HG03354 (cell line): ENCODE measurements around the gene TK1.
"Not testable (repeated sequence)": the region's sequence is repeated elsewhere in the genome, so short reads cannot be mapped to it uniquely, and the experiment has no call there.

Experiments
- ATAC-seq: cut with Tn5 transposase; IDR thresholded peaks from one replicate; pipeline ENCODE4 v1.9.1; 2021; ENCODE audit warnings: mild to moderate bottlenecking; ENCODE audit not compliant: unreplicated experiment, poor library complexity, severe bottlenecking

TK1 gene, protein sequence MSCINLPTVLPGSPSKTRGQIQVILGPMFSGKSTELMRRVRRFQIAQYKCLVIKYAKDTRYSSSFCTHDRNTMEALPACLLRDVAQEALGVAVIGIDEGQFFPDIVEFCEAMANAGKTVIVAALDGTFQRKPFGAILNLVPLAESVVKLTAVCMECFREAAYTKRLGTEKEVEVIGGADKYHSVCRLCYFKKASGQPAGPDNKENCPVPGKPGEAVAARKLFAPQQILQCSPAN

DNA sequence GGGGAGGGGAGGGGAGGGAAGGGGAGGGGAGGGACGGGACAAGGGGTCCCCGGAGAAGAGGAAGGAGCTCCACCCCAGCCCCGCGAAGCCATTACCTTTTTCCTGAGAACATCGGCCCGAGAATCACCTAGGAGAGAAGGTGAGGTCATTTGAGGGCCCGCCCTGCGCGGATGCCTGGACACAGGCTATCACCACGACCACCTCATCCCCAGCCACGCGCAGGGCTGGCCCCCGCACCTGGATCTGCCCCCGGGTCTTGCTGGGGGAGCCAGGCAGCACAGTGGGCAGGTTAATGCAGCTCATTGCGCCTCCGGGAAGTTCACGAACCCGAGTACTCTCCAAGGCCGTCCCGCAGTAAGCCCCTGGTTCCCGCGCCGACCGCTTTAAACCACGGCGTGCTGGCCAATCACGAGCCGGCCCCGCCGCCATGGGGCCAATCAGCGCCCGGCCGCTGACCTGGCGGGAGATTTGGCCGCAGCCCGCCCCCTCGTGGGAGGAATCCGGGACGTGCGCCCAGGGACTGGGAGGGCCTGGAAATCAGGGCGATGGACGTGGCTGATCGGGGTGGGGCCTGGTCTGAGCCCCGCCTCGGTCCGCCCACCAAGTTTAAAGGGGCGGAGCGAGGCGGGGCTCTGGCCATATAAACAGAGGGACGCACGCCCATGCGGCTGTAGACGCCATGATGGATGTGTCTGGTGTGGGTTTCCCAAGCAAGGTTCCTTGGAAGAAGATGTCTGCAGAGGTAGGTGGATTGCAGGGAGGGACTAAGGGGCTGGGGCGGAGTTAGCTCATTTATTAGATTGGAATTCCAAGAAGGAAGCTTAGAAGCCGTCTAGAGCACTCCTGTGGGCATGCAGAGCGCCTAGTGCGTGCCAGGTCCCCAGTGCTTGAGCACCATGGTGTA, at the start of gene TK1, which contains the start of gene AFMID:
Gene TK1 (minus strand): TSS at position 361 of the 904 bp plus-strand sequence. CDS start 58 bp downstream, at position 303.
Gene AFMID (plus strand): TSS at position 671 of the 904 bp plus-strand sequence. CDS start 9 bp downstream, at position 680.
- peak; percentile 93 for ATAC-seq

DNA sequence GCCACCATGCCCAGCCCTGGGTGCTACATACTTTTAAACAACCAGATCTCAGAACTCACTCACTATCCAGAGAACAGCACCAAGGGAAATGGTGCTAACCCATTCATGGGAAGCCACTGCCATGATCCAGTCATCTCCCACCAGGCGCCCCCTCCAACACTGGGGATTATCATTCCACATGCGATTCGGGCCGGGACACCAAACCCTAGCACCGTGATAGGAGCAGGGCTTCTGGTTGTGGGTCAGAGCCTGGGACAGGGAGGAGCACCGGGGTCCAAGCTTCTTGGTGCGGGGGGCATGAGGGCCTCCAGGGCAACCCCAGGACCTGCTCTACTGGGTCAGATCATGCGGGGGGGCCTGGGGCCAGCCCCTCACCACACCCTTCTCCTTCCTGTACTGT, 49.0 kb upstream of the TK1 start:
- ATAC-seq: no peak

DNA sequence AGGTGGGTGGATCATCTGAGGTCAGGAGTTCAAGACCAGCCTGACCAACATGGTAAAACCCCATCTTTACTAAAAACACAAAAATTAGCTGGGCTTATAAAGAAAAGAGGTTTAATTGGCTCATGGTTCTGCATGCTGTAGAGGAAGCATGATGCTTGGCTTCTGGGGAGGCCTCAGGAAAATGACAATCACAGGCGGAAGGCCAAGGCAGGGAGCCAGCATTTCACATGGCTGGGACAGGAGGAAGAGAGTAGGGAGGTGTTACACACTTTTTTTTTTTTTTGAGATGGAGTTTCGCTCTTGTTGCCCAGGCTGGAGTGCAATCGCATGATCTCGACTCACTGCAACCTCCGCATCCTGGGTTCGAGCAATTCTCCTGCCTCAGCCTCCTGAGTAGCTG, 48.2 kb upstream of the TK1 start:
- not testable (repeated sequence) for ATAC-seq

DNA sequence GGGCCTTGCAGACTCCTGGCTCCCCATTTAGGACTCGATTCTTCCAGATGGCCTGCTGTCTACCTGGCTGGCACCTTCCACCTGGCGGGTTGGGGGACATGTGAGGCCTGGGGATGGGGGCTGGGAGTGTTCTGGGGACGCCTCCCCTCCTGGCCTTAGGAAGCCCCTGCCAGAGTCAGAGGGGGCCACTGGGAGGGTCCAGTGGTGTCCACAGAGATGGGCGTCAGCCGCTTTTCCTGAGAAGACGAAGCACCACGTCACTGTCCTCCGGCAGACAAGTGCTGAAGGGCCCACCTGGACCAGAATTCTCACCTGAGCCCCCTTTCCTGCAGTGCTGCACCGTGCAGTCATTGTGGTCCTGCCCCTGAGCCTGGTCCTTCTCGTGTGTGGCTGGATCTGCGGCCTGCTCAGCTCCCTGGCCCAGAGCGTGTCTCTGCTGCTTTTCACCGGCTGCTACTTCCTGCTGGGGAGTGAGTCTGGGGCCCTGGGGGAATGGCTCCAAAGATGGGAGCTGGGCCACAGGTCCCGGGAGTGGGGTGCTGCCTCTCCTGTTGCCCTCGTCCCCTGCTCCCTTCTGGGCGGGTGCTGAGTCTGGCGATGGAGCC, 47.5 kb upstream of the TK1 start:
- ATAC-seq: no peak

DNA sequence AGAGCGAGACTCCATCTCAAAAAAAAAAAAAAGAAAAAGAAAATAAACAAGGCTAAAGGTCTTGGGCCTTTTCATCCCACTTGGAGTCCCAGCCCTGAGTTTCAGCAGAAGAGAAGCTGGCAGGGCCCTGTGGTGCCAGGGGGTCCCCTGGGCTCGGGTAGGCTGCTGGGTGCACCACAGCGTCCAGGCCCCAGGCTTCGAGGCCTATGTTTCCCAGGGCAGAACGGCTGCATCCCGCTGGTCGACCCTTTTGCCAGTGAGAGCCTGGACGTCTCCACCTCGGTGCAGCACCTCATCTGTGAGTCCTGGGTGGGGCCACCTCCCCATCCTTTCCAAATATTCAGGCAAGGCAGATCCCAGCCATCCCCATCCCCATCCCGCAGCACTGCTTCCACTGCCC, 46.8 kb upstream of the TK1 start:
- ATAC-seq: no peak

DNA sequence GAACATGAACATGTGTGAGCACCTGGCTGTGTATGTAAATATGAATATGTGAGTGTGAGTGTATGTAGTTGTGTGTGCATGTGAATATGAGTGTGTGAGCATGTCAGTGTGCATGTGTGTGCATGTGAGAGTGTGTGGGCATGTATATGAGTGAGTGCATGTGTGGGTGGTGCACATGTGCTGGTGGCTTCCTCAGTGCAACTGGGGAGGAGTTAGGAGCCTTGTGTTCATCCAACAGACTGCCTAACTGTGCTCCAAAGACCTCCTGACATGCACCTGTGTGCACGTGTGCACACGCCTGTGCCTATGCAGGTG, 46.0 kb upstream of the TK1 start:
- ATAC-seq: no peak

DNA sequence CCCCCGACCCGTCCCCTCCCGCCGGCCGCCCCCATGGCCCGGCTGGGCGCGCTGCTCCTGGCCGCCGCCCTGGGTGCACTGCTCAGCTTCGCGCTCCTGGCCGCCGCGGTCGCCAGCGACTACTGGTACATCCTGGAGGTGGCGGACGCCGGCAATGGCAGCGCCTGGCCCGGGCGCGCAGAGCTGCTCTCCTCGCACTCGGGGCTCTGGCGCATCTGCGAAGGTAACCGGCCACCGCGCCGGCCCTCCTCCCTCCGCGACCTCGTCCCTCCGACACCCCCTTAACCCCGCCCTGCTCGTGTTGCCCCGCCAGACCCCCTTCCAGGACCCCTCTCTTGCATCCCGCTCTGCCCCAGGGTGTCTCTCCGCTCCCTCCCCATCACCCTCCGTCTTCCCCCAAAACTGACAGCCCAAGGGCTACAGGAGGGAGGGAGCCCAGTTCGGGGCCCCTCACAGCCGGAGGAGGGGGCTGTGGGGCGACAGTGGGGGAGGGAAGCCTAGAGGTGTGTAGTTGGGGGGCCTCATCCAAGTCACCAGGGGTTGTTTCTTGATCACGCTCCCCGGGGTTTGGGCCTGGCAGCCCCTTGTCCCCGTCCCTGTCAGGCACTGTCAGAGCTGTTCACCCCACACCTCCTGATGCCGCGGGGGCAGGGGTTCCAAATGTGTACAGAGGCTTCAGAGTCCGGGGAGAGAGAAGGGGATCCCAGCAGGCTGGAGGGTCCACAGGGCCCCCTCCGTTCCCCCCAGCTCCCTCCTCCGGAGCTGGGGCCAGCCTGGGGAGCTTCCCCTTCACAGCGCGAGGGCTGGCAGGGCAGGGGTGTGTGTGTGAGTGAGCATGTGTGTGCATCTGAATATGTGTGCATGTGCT, 45.4 kb upstream of the TK1 start:
- ATAC-seq: no peak

DNA sequence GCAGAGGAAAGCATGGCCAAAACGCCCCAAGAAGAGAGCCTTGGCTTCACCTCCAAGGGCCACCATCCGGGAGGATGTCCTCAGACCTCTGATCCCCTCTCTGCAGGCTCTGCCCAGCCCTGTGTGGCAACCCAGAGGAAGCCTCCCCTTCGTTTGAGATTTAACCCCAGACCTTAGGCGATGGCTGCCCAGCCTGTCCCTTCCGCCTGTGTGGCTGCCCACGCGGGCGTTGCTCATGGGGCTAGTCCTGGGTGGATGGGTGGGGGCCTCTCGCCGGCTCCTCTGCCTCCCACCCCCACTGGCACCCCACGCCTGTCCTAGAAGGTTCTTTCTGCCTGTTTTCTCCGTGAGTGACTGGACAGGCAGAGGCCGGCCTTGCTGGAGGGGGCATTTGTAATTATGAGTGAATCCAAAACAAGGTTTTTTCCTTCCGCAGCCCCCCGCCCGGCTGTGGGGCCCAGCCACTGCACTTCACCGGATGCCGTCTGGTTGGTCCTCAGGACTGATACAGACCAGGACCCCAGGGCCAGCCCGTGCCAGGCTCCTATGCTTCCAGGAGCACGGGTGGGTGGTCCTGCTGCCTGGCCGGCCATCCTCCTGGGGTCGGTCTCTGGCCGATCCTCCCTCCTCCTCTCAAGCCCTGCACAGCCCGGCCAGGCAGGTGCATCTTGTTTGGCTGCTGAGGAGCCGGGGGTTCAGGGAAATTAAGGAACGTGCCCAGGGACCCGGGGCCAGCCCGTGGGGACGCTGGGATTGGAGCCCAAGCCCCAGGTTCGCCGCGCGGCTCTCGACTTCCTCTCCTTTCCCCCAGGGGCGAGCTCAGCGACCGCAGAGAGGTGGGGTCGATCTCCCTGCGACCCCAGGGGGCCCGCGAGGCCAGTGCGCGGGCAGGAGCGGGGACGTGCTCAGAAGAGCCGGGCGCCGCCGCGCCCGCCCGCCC, 44.4 kb upstream of the TK1 start, which contains the start of gene TMEM235:
Gene TMEM235 (plus strand): TSS at position 636 of the 940 bp plus-strand sequence. CDS start 393 bp downstream, outside the sequence.
- no peak for ATAC-seq

DNA sequence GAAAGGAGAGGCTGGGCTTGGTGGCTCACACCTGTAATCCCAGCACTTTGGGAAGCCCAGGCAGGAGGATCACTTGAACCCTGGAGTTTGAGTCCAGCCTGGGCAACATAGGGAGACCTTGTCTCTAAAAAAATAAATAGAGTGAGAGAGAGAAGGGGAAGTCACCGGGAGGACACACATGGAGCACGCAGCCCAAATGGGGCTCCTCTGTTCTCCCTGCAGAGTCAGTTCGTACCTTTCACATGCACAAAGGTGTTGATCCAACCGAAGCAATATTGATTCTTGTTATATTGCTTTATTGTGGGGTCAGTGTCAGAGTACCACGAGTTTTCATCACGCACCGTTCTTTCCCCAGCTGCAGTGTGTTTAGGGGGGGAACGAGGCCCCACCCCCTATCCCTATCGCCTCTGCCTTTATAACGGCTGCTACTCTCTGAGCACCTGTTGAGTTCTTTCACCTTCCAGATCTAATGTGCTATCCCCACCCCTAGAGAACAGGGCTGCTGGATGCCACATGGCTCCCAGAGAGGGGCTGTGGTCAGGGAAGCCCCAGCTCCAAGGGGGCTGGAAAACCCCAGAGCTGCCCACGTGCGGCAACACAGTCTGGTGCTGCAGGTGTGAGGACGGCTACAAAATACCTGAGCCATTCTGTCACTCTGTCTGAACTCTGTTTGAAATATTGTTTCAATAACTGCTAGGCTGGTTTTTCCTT, 43.6 kb upstream of the TK1 start:
- no peak for ATAC-seq

DNA sequence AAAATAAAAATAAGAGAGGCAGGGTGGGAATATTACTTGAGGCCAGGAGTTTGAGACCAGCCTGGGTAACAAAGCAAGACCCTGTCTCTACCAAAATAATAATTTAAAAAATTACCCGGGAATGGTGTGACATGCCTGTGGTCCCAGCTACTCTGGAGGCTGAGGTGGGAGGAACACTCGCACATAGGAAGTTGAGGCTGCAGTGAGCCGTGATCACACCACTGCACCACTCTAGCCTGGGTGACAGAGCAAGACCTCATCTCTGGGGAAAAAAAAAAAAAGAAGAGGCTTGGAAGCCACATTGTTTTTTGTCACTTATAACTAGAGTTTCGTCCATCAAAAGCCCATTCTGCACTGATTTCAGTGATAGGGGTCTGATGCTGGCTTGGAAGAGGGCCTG, 41.3 kb upstream of the TK1 start:
- ATAC-seq: no peak

DNA sequence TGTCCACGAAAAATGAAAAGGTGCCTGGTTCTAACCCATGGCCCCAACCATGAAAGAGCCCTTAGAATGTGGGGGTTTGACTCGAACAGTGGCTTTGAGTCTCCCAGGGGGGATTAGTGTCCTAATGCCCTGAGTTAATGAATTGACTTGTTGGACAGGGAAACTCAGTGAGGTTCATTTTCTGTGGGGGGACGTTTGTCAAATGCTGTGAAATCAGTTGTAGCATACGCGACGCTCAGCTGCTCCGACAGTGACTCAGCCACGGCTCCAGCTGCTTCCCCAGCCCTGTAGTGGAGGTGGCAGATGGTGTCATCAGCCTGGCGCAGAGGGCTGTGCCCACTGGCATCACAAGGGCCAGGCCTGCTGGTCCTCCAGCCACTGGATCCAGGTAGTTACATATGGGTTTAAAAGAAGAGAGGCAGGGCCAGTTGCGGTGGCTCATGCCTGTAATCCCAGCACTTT, 40.6 kb upstream of the TK1 start:
- no peak for ATAC-seq

DNA sequence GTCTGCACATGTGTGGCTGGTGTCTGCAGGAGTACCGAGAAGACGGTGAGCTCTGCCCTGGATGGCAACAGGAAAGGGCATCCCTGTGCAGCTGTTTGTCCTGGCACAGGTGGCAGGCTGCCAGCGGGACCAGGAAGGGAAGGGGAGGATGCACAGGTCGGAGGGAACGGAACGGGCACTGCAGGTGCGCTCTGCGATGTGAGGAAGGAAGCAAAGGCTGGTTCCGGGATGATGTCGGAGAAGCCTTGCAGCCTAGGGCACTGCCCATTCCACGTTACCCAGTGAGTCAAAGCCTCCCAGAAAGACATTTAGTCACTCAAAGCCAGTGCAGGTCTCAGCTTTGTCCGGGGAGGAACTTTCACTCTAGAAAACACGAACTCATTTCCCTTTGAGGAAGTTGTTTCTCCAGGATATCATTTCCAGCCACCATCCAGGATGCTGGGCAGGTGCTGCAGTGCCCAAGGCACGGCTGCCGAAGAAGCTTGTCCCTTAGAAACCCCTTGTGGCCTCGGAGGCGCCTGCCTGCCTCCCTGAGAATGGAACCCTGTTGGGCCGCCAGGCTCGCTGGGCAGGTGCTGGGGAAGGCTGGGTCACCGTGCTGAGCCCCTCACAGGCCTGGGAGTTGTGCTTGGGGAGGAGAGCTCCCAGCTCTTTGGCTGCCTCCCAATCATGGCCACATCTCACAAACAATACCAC, 40.1 kb upstream of the TK1 start:
- no peak for ATAC-seq

DNA sequence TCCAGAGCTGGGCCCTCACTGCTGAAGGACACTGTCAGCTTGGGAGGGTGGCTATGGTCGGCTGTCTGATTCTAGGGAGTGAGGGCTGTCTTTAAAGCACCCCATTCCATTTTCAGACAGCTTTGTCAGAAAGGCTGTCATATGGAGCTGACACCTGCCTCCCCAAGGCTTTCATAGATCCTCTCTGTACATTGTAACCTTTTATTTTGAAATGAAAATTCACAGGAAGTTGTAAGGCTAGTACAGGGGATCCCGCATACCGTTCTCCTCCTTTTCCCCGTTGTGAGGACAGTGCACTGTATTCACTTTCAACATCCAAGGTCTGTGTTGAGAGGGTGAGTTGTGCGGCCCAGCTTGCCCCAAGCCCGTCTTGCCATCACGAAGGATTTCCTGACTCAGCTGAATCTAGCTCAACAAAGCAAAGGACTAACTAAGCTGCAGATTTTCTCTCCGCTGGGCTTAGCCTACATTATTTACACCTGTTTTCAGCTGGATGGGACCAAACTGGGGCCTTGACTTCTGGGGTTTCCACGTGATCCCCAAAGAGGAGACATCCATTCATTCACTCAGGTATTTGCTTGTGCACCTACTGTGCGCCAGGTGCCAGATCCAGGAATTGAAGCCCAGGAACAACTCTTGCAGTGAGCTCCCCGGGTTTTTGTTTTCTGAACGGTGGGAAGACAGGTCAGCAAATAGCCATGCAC, 39.4 kb upstream of the TK1 start:
- no peak for ATAC-seq

DNA sequence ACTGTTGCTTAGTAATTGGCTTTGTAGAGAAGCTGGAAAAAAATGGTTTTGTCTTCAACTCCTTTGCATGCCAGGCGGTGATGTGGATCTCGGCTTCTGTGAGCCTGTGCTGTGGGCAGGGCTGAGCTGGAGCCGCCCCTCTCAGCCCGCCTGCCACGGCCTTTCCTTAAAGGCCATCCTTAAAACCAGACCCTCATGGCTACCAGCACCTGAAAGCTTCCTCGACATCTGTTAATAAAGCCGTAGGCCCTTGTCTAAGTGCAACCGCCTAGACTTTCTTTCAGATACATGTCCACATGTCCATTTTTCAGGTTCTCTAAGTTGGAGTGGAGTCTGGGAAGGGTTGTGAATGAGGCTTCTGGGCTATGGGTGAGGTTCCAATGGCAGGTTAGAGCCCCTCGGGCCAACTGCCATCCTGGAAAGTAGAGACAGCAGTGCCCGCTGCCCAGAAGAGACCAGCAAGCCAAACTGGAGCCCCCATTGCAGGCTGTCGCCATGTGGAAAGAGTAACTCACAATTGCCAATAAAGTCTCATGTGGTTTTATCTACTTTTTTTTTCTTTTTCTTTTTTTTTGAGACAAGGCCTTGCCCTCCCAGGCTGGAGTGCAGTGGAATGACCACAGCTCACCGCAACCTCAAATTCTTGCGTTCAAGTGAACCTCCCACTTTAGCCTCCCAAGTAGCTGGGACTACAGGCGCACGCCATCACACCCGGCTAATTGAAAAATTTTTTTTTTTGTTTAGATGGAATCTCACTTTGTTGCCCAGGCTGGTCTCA, 38.4 kb upstream of the TK1 start:
- no peak for ATAC-seq

DNA sequence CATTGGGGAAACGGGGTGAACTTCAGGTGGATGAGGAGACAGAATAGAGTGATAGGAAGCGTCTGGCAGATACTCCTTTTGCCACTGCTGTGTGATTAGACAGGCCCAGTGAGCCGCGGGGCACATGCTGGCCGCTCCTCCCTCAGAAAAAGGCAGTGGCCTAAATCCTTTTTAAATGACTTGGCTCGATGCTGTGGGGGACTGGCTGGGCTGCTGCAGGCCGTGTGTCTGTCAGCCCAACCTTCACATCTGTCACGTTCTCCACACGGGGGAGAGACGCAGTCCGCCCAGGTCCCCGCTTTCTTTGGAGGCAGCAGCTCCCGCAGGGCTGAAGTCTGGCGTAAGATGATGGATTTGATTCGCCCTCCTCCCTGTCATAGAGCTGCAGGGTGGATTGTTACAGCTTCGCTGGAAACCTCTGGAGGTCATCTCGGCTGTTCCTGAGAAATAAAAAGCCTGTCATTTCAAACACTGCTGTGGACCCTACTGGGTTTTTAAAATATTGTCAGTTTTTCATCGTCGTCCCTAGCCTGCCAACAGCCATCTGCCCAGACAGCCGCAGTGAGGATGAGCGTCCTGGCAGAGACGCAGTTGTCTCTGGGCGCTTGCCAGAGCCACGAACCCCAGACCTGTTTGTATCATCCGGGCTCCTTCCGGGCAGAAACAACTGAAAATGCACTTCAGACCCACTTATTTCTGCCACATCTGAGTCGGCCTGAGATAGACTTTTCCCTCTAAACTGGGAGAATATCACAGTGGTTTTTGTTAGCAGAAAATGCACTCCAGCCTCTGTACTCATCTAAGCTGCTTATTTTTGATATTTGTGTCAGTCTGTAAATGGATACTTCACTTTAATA, 37.6 kb upstream of the TK1 start:
- ATAC-seq: no peak
